ENCODE results near the gene ESPL1.

GRCh38 chr12:53299454-53300180 is 31.5 kb downstream of the ESPL1 start, which contains the start of gene MYG1:
- TF ChIP-seq CTCF (conservative IDR thresholded peaks at IDR 0.05 in 1 of 2, IDR thresholded peaks at IDR 0.05 in 1 of 2; ENCODE audit: low read depth in 1 of 2, low read length in 2 of 2) (peak; percentile 22 to 36), EZH2 (IDR thresholded peaks at IDR 0.05; ENCODE audit: low read length, missing control alignments) (no peak)

Data from fibroblast of lung (primary cell).